ENCODE results near the gene FYN.
"Not testable (repeated sequence)": the region's sequence is repeated elsewhere in the genome, so short reads cannot be mapped to it uniquely, and the experiment has no call there.

The FYN gene

DNA sequence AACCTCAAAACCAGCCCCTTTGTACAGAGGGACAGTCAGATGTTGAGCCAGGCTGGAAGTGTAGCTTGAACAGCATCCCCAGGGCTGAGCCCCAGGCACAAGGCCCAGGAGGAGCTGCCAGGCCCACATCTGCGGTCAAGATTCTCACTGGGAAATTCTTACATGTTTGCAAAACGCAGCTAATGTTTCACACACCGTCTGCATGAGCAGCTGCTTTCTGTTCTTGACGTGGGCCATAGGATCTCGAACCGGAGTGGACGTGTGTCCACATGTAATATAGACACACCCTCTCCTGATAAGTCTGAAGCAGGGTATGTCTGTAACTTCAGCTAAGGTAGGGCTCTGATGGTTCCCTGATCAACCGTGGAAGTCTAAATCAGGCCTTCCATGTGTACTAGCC lies 226.3 kb downstream of the FYN start:
- H3K4me3 ChIP-seq (ENCODE audit: low read depth, low read length) = no peak overlapping the region
- TF ChIP-seq, protein P1, sequence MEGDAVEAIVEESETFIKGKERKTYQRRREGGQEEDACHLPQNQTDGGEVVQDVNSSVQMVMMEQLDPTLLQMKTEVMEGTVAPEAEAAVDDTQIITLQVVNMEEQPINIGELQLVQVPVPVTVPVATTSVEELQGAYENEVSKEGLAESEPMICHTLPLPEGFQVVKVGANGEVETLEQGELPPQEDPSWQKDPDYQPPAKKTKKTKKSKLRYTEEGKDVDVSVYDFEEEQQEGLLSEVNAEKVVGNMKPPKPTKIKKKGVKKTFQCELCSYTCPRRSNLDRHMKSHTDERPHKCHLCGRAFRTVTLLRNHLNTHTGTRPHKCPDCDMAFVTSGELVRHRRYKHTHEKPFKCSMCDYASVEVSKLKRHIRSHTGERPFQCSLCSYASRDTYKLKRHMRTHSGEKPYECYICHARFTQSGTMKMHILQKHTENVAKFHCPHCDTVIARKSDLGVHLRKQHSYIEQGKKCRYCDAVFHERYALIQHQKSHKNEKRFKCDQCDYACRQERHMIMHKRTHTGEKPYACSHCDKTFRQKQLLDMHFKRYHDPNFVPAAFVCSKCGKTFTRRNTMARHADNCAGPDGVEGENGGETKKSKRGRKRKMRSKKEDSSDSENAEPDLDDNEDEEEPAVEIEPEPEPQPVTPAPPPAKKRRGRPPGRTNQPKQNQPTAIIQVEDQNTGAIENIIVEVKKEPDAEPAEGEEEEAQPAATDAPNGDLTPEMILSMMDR (IDR thresholded peaks at IDR 0.05; ENCODE audit: low read depth, low read length, missing control alignments) = no peak
- DNase-seq (ENCODE audit: low read depth) = no peak

DNA sequence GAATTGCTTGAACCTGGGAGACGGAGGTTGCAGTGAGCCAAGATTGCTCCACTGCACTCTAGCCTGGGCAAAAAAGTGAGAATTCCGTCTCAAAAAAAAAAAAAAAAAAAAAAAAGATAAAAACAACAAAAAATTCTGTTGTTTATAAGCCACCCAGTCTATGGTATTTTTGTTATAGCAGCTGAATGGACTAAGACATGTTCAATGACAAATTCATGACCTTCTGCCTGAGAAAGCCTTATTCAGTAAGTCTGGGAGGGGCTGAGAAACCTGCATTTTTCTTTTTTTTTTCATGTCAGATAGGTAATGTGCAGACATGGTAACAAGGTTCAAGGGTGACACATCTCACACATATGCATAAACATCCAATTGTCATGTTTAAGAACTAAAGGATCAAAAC lies 227.2 kb downstream of the FYN start:
- H3K4me3 ChIP-seq (ENCODE audit: low read depth, low read length) = no peak overlapping the region
- TF ChIP-seq, protein P1 (IDR thresholded peaks at IDR 0.05; ENCODE audit: low read depth, low read length, missing control alignments) = no peak
- DNase-seq (ENCODE audit: low read depth) = no peak

DNA sequence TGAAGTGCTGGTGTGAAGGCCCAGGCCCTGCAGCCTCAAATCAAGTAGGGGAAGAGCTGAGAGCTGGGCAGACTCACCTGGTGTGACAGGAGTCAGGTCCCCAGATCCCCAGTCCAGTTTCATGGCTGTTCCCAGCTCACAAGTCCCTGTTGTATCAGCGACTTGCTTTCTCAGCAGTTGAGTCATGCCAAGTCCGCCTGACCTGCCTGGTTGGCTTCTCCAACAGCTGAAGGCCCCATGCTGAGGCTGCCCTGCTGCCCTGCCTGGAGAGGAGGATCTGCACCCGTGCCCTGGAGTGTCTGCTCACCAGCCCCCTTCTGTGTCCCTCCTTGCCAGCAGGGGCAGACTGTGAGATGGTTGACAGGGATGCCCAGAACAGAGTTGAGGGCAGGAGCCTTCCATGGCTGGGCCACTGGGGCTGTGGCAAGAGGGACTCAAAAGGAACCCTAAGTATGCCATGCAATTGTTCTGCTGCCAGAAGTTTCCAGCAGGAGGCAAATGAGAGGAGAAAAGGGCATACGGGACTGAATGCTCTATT lies 228.3 kb downstream of the FYN start:
- TF ChIP-seq, protein P1 (IDR thresholded peaks at IDR 0.05; ENCODE audit: low read depth, low read length, missing control alignments) = no peak
- H3K4me3 ChIP-seq (ENCODE audit: low read depth, low read length) = no peak overlapping the region
- DNase-seq (ENCODE audit: low read depth) = no peak

DNA sequence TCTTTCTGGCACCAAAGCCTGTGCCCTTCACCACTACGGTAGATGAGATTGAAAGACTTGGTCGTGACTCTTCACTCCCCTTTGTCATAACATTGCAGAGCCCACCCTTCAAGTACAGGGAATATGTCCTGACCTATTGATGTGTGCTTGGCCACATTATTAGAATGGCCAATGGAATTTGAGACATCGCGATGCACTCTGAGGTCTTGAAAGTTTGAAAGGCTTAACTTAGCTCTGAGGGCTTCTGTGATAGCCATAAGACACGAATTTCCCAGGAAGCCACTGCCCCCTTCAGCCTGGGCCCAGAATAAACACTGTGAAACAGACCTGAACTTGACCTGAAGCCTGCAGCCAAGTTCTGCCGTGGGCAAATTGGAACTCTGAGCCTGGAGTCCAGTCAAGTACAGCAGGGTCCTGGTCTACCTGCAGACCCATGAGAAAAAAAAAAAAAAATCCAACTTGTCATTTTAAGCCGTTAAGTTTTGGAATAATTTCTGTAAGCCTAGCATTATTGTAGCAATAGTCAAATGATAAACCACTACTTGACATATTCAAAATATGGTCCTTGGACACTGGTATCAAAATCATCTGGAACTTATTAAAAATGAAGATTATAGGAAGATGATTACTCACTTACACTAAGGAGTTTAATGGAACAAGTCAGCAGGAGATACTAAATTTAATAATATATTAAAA lies 230.6 kb downstream of the FYN start:
- TF ChIP-seq, protein P1 (IDR thresholded peaks at IDR 0.05; ENCODE audit: low read depth, low read length, missing control alignments) = peak; percentile 62
- no peak for DNase-seq (ENCODE audit: low read depth)
- H3K4me3 ChIP-seq (ENCODE audit: low read depth, low read length) = no peak overlapping the region

DNA sequence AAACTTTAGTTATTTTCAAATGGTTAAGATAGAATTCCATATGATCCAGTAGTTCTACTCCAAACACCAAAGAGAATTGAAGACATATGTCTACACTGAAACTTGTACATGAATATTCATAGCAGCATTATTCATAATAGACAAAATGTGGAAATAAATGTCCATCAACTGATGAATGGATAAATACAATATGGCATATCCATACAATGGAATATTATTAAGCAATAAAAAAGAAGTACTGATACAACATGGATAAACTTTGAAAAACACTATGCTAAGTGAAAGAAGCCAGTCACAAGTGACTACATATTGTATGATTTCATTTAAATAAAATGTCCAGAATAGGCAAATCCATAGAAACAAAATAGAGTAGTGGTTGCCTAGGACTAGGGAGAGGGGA lies 234.0 kb downstream of the FYN start:
- H3K4me3 ChIP-seq (ENCODE audit: low read depth, low read length) = no peak overlapping the region
- TF ChIP-seq, protein P1 (IDR thresholded peaks at IDR 0.05; ENCODE audit: low read depth, low read length, missing control alignments) = no peak
- DNase-seq (ENCODE audit: low read depth) = no peak

DNA sequence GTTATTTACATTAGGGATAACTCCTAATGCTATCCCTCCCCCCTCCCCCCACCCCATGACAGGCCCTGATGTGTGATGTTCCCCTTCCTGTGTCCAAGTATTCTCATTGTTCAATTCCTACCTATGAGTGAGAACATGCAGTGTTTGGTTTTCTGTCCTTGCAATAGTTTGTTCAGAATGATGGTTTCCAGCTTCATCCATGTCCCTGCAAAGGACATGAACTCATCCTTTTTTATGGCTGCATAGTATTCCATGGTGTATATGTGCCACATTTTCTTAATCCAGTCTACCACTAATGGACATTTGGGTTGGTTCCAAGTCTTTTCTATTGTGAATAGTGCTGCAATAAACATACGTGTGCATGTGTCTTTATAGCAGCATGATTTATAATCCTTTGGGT lies 238.3 kb downstream of the FYN start:
- H3K4me3 ChIP-seq (ENCODE audit: low read depth, low read length); DNase-seq (ENCODE audit: low read depth): not testable (repeated sequence)

DNA sequence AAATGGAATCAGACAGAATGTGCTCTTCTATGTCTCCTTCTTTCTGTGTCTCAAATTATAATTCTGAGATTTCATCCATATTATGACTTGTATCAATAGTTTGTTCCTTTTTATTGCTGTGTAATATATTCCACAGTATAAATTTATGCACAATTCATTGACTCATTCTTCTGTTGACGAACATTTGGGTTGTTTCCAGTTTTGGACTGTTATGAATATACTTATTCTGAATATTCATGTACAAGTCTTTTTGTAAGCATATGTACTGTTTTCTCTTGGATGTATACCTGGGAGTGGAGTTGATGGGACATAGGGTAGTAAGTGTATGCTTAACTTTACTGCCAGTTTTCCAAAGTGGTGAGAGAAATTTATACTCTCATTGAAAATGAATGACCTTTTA lies 239.4 kb downstream of the FYN start:
- TF ChIP-seq, protein P1 (IDR thresholded peaks at IDR 0.05; ENCODE audit: low read depth, low read length, missing control alignments) = no peak
- H3K4me3 ChIP-seq (ENCODE audit: low read depth, low read length) = no peak overlapping the region
- no peak for DNase-seq (ENCODE audit: low read depth)

Data from GM12864 (cell line).